Right hindlimb (tissue), 1 donor: ENCODE data around the gene MIEF2.
"Not testable (repeated sequence)": the region's sequence is repeated elsewhere in the genome, so short reads cannot be mapped to it uniquely, and the experiment has no call there.

Source experiments
- DNase-seq: peaks from one replicate; pipeline ENCODE4 v3.0.0-alpha.2; 2018

MIEF2 gene

DNA sequence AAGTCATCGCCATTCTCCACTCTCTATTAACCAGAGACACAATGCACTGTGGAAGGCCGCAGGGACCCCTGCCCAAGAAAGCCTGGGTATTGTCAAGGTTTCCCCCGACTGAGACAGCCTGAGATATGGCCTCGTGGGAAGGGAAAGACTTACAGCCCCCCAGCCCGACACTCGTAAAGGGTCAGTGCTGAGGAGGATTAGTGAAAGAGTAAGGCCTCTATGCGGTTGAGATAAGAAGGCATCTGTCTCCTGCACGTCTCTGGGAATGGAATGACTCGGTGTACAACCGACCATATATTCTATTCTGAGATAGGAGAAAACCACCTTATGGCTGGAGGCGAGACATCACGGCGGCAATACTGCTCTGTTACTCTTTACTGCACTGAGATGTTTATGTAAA is 42.7 kb downstream of the MIEF2 start:
- not testable (repeated sequence) for DNase-seq

DNA sequence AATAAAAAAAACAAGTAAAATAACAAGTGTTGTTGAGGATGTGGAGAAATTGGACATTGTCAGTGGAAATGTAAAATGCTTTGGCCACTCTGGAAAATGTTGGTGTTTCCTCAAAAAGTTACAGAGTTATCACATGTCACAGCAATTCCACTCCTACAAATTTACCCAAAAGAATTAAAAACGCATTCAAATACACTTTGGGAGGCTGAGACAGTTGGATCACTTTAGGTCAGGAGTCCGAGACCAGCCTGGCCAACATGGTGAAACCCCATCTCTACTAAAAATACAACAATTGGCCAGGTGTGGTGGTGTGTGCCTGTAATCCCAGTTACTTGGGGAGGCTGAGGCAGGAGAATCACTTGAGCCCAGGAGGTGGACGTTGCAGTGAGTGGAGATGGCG is 48.7 kb downstream of the MIEF2 start:
- DNase-seq: no peak

DNA sequence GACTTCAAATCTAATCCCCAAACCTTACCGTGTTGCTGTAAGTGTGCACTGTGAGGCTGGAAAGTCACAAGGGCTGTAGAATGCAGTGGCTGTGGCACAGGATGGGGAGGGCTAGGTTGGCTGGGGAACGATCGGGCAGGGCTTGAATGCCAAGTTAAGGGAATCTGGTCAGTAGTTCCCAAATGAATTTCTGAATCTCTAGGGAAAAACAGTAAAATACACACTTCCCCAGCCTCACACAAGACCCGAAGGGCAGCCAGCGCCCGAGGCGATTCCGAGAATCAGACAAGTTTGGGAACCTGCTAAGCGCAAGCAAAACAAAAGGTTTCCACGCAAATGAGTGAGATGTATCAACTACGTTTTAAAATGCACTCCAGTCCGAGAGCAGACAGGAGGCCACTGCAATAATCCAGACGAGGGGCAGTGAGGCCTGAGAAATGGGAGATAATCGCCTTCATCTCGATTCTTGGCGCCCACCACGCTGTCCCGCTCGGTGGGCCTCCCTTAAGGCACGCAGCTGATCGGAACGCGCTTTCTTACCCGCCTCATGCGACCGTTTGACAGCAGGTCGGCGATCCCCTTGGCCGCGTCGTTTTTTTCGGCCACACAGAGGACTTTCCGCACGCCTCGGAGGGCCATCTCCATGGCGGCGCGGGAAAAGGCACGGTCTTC is 53.7 kb downstream of the MIEF2 start:
- no peak for DNase-seq

GRCh38 chr17:18314731-18315561 is 54.5 kb downstream of the MIEF2 start, which contains the start of the genes SMCR8 and TOP3A:
TSS of gene SMCR8 (plus strand) at chr17:18315293. CDS start at chr17:18315790, 497 bp downstream.
TSS of gene TOP3A (minus strand) at chr17:18314994. CDS start at chr17:18314778, 216 bp downstream.
- DNase-seq: peak; percentile 100

DNA sequence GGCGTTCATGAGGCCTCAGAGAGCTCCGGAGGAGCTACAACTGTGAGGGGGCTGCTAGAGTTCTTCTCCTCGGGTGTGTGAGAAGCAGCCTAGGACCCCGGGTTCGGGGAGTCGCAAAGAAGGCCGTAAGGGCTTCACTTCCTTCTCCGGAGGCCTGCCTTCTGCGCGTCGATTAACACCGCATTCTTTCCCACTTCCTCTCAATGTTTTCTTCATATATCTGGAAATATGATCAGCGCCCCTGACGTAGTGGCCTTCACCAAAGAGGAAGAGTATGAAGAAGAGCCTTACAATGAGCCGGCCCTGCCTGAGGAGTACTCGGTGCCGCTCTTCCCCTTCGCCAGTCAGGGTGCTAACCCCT is 55.1 kb downstream of the MIEF2 start:
- DNase-seq: no peak

- no peak for DNase-seq
Measured at GRCh38 chr17:18315961-18316360, 55.5 kb downstream of the MIEF2 start.
